GM15510 (cell line): ENCODE results near the gene MAPKAPK3.

Experiments used
- POLR2A ChIP-seq: IDR thresholded peaks from 3 replicates; pipeline ENCODE4 v1.6.1; 2011; ENCODE audit warnings: borderline replicate concordance; ENCODE audit not compliant: insufficient read length; ENCODE audit errors: extremely low read depth

MAPKAPK3 gene

DNA sequence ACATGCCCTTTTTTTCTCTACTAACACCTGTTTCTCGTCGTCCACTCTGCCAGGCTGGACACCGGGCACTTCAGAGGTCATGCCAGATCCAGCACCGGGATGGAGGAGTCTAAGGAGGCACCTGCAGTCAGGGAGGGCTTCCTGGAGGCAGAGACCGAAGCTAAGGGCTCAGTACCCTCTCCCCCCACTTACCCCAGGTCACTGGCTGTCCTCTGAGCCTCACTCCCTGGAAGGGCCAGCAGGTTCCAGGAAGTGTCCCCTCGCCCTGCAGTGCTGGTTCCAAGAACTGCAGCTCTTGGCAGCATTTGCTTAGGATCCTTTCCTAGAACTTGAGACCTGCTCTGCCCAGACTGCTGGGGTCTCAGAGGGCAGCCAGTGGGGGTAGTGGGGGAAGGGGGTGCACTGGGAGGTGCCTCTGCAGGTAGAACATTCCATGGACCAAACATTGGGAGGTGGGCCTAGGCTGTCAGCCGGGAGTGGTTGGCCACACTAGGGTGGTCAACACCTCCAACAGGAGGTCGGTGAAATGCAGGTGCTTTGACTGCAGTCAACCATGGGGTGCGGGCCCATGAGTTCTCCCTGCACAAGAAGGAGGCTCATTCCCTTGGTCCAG is 16.7 kb upstream of the MAPKAPK3 start:
- no peak for TF ChIP-seq POLR2A

DNA sequence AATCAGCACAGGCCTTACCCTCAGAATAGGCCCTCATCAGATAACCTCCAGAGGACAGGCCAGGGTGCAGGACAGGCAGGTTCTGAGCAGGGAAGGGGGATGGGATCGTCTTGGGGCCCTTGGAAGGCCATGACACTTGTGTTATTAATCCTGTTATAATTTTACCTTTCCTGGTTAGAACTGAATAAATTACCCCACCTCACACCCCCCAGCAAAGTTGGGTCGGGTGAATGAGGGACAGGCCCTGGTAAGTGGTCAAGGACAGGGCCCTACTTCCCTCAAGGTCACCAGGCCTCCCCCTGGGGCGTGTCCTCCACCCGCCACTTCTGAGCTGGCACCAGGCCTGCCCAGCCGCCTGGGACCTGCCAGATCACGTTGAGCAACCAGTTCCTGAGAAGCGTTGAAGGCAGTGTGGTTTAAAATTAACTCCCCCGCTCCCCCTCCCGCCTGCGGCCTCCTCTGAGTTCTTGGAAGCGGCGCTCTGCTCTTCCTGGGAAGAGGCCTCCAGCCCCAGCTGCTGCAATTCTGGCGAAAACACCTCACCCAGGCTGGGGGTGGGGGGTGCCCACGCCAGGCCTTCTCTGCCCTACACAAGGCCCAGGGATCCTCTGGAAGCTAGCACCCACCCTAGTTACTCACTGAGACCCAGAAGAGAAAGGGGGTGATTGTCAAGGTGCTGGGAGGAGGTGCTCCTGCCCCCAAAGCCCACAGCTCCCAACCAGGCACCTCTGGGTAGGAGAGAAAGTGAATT is 15.9 kb upstream of the MAPKAPK3 start:
- TF ChIP-seq POLR2A, result no peak

DNA sequence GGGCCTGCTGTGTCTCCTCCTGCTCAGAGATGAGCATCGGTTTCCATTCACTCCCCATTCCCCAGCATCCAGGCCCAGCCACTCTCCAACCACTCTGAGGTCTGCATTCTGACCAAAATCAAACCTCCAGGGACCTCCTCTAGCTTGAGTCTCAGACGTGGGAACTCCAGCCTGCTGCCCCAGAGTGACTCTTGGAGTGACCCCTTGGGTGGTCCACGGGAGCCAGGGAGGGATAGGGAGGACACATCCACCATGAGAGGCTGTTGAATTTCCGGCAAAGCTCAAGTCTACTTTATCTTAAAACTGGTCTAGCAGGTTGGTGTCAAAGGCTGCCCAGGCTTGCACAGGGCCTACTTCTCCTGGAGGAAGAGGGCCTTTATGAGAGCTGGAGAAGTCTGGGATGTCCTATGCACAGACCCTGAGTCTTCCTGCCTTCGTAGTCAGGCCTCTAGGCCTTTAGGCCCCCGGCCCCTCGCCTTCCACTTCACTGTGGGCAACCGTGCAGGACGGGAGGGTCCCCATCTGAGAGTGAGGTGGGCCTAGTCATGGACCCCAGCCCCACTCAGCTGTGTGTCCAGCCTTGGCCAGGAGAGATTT is 14.3 kb upstream of the MAPKAPK3 start:
- TF ChIP-seq POLR2A, result no peak

DNA sequence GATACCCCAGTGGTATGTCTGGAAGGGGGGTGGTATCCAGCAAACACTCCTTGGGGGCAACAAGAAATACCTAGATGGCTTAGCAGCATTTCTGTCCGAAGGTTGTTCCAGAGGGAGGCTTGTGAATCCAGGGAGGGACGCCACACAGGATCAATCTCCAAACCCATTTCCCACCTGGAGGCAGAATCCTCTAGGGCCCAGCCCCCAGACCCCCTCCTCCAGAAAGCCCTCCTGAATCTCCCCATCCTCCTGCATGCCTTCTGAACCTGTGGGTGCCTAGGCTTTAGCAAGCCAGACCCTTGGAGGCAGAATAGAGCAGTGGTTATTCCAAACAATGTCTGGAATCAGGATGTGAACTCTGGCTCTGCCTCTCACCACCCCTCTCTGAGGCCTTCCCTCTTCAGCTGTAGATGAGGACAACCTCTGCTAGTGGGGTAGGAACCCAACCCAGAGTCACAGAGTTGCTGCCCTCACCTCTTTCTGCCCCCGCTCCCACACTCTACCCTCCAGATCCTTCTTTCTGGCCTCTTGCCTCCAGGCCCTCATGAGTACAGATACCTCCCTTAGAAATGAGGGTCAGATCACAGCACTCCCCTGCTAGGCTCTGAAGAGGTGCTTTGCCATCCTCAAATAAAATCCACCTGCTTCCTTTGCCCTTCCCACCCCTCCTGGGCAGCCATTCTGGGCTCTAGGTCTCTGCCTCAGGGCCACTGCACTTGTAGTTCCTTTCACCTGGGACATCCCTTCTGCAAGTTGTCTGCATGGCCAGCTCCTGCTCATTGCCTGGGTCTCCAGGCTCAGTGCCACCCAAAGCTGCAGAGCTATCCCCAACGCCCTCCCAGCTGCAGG is 13.5 kb upstream of the MAPKAPK3 start:
- TF ChIP-seq POLR2A, result no peak

DNA sequence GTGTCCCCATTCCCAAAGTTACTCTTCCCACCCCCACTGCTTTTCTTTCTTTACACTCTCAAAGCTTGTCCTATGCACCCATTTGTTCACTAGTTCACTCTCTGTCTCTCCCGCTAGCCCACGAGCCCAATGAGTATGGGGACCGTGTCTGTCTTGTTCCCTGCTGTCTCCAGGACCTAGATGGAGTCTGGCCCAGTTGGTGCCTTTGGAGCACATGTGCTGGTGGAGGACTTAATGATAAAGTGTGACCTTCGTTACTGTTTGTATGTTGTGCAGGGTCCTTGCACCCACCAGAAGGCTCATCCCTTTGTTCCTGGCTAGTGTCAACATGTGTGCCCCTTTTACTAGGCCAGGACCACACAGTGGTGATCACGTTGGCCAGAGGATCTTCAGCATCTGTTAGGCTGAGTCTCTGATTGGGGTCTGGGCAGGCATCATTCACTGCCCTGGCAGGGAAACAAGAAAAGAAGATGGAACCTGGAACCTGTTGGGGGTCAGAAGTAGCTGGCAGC is 12.8 kb upstream of the MAPKAPK3 start:
- TF ChIP-seq POLR2A, result no peak

DNA sequence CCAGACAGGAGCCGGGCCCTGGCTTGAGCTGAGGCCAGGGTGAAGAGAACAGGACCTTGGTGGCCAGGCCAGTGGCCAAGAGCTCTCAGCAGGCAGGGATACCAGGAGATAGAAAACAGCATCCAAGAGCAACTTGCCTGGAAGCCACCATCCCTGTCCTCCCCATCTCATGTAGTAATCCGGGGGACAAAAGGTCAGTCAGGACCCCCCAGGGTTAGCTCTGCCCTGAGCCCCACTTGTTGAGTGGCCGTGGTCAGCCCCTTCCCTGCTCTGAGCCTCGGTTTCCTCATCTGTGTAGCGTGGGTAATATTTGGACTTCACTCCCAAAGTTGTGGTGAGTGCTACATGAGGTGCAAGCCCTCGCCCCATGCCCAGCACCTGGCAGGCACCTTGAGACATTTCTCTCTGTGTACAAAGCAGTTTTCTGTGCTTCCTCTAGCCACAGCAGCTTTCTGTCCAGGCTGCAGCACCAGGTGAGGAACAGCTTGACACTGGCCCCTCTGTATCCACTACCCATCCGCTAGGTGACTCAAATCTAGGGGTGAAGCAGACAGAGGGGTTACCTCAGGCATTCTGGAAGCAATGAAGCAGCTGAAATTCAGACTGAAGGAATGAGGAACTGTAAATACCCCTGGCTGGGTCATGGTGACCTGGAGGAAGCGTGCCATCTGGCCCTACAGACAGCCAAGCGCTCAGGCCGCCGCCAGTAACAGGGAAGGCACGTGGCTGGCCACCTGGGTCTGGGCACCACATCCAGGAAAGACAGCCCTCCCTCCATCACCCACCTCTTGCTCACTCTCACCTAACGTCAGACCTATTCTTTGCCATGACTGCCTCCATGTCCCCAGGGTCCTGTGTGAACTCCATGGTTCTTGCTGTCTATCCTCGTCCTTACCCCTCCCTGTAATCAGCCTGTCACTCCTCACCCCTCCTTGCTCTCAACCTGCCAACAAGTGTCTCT is 12.0 kb upstream of the MAPKAPK3 start:
- no peak for TF ChIP-seq POLR2A

DNA sequence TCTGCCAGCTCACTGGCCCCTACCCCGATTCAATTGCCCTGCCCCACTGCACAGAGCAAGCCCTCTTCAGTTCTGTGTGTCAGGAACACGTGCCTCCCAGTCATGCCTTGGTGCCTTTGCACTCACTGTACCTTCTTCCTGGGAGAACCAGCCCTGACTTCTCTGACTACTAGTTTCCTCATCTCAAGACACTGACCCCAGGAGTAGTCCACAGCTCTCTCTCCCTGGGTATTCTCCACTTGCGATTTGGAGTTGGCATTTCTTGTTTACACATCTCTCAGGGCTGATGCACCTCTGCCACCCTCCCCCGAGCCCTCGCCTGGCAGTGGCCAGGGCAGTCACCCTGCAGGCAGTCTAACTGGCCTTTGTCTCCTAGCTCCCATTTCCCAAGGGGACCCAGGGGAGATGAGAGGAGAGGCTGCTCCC is 11.0 kb upstream of the MAPKAPK3 start:
- no peak for TF ChIP-seq POLR2A

DNA sequence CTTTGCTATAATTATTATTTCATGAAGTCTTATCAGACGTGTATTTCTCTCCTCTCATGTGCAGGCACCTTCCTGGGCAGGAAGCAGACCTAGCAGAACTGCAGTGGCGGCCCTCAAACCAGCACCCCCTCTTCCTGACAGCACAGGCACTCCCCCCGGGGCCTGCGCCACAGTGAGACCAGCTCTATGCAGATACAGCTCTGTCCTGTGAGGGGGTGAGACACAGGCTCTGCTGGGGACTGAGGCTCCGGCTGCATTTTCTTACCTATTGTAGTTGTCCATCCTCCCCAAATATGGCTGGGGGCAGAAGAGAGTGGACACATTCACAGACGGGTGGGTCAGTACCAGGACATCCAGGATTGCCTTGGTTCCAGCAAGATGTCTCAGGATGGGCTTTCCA is 10.4 kb upstream of the MAPKAPK3 start:
- no peak for TF ChIP-seq POLR2A

DNA sequence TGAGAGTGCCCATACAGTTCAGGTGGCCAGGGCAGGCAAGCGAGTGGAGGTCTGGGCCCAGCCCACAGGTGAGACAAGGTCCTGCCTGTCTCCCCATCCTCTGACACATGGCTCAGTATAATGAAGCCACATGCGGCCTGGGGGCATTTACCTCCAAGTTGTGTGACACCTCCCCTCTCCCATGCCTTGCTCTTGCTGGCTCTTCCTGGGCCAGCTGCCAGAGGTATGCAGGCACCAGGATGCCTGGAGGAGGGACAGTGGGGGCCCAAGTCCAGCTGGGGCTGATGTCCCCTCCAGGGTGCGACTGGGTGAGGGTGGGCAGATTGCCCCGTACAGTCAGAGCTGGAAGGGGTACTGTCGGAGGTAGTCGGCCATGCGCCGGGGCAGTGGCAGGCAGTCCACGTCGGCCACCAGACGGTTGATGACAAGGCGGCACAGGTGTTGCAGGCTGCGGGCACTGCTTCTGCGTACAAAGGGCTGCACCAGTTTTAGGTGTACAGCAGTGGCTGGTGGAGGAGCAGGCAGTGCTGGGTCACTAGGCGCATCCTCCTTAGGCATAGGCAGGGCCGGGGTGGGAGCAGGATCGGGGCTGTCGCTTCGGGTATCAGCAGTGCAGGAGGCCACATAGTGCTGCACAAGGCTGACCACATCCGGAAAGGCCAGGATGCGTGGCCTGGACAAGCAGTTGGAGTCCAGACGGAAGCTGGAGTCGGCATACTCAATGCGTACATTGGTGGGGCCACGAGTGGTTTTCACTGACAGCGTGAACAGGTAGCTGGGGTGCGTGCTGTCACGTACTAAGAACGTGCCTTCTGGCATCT is 9.5 kb upstream of the MAPKAPK3 start:
- TF ChIP-seq POLR2A, result no peak

DNA sequence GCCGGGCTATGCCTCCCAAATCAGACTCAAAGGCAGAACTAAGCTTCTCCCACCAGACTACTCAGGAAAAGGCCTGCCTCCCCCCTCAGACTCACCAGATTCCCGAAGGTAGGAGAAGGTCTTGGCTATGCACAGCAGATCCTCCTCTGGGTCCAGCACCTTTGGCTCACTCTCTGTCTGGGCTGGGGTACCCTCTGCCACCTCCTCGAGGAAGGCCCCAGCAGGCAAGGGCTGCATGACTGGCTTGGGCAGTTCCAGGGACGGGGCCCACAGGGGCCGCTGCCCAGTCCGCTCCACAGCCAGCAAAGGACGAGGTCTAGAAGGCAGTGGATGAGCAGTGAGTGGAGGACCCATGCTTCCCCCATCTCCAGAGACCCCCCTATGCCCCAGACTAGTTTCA is 8.7 kb upstream of the MAPKAPK3 start:
- TF ChIP-seq POLR2A, result no peak

DNA sequence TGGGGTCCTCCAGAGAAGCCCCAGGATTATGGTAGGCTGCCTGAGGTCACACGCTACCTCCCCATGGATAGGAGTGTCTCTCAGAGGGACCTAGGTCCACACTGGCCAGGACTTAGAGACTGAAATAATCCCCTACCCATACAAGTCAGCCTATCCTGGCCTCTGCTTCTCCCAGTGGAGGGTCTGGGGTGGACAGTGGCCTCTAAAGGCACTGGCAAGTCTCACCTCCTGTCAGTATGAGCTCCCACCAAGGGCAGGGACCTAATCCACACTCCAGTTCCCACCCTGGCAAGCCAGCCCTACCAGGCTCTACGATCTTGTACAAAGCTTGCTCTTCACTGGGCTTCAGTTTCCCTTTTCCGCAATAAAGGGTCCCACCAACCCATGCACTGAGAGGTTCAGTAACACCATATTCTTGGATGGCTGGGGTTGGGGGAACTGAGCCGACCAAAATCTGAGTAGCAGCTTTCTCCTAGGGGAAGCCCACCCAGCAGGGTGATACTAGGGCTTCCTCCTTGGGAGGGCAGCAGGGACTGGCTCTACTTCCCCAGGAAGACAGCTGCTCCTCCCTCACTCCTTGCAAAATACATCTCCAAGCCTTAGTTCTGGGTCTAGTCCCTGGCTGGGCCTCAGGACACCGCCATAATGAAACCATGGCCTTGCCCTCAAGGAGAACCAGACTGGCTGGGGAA is 7.7 kb upstream of the MAPKAPK3 start:
- no peak for TF ChIP-seq POLR2A

DNA sequence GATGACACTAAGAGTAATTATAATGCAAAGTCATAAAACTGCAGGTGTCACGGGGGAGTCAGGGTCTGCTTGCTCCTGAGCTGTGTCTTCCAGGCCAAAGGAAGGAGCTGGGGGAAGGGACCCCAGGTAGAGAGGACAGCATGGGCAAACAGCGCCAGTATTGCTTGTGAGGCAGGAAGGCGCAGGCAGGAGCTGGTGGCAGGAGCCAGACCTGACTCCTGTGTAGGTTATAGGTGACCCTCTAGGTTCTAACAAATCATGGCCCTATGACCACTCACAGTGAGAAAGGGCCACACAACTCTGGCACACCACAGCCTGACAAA is 7.2 kb upstream of the MAPKAPK3 start:
- no peak for TF ChIP-seq POLR2A
